GM18511 (cell line): ENCODE measurements around the gene AKT2.

Experiments used
- ATAC-seq: cut with Tn5 transposase; IDR thresholded peaks from one replicate; pipeline ENCODE4 v1.9.1; 2021; ENCODE audit warnings: mild to moderate bottlenecking, moderate library complexity; ENCODE audit not compliant: unreplicated experiment

The AKT2 gene

GRCh38 chr19:40192758-40193586 is 92.2 kb downstream of the AKT2 start:
- ATAC-seq = no peak

- ATAC-seq = peak; percentile 35
Observed at GRCh38 chr19:40191836-40192646, 93.1 kb downstream of the AKT2 start.

GRCh38 chr19:40190891-40191835 is 94.0 kb downstream of the AKT2 start, which contains the start of gene MAP3K10:
Gene MAP3K10, plus strand, starts transcription at chr19:40191426. Its CDS starts 606 bp downstream, at chr19:40192032.
- ATAC-seq = peak; percentile 80

GRCh38 chr19:40184273-40184672 is 100.9 kb downstream of the AKT2 start:
- ATAC-seq = no peak
